Umbilical cord (tissue), 2 donors: Measurements from ENCODE around the gene ELOB. TPM values are rescaled to one million over a fixed set of nuclear protein-coding genes. Genes with fewer than 3 reads are reported as not detected.

Experiments used
- DNase-seq: peaks from one replicate; pipeline ENCODE4 v3.0.0-alpha.2; 2015; ENCODE audit warnings: low spot score
- total RNA-seq: library from RNA; depleted of rRNA; stranded (reverse); fragments of >200 nt; gene quantifications from one replicate; pipeline ENCODE4 v1.2.3, GENCODE V29; 2014; ENCODE audit warnings: low replicate concordance; ENCODE audit not compliant: insufficient read depth

The ELOB gene
- total RNA-seq, 1 donor from 2014 or later = 159 TPM

- no peak for DNase-seq
These were observed 33.6 kb upstream of the ELOB start for GRCh38 chr16:2810651-2811050.

GRCh38 chr16:2809149-2809760, 32.2 kb upstream of the ELOB start:
- no peak for DNase-seq

- DNase-seq = no peak
These were observed 31.1 kb upstream of the ELOB start for GRCh38 chr16:2808181-2808580.

- DNase-seq = no peak
These were observed 29.2 kb upstream of the ELOB start for GRCh38 chr16:2806286-2806685.

GRCh38 chr16:2804728-2805127, 27.6 kb upstream of the ELOB start:
- DNase-seq = no peak

GRCh38 chr16:2803545-2804195, 26.6 kb upstream of the ELOB start:
- no peak for DNase-seq

GRCh38 chr16:2799859-2800226, 22.8 kb upstream of the ELOB start:
- DNase-seq = no peak

- DNase-seq = no peak
These were observed 22.3 kb upstream of the ELOB start for GRCh38 chr16:2799205-2799858.

GRCh38 chr16:2798723-2799204, 21.7 kb upstream of the ELOB start:
- no peak for DNase-seq

GRCh38 chr16:2795395-2796143, 18.5 kb upstream of the ELOB start:
- no peak for DNase-seq

GRCh38 chr16:2792940-2793339, 15.9 kb upstream of the ELOB start:
- DNase-seq = no peak

- no peak for DNase-seq
These were observed 14.1 kb upstream of the ELOB start for GRCh38 chr16:2791174-2791573.

GRCh38 chr16:2790631-2791030, 13.6 kb upstream of the ELOB start:
- DNase-seq = no peak

- DNase-seq = no peak
These were observed 10.9 kb upstream of the ELOB start for GRCh38 chr16:2787961-2788360.

- DNase-seq = no peak
These were observed 10.3 kb upstream of the ELOB start, which contains the start of gene PRSS33 for GRCh38 chr16:2787406-2787805. Gene PRSS33, minus strand, starts transcription at chr16:2787560. Its CDS starts 1,013 bp downstream, at chr16:2786547.

- no peak for DNase-seq
These were observed 9.7 kb upstream of the ELOB start for GRCh38 chr16:2786826-2787151.

- no peak for DNase-seq
These were observed 9.2 kb upstream of the ELOB start for GRCh38 chr16:2786061-2786825.

GRCh38 chr16:2785101-2785991, 8.3 kb upstream of the ELOB start:
- no peak for DNase-seq

- no peak for DNase-seq
These were observed 7.4 kb upstream of the ELOB start for GRCh38 chr16:2784358-2785100.
